ENCODE measurements around the gene PTCHD4.
A peak's percentile ranks its signal among the peaks of the same experiment; 100 is the strongest.

Gene PTCHD4

GRCh38 chr6:48111143-48111506 is at the start of gene PTCHD4:
PTCHD4 (minus strand) TSS chr6:48111197; CDS start chr6:48068957, 42,240 bp downstream.
- Histone ChIP-seq H3K9me3 (ENCODE audit: control insufficient read depth, insufficient read depth, low read length) (no peaks in the 10 kb centered on the region), H3K4me3 (ENCODE audit: low read depth, low read length) (peak within 1 kb of the TSS; percentile 43), H3K9ac (ENCODE audit: low read depth, low read length) (no peak within 1 kb of the TSS), H3K4me1 (ENCODE audit: control insufficient read depth, insufficient read depth, low read length) (no peaks in the 10 kb centered on the region), H3K27me3 (ENCODE audit: control insufficient read depth, insufficient read depth, low read length) (no peaks in the 10 kb centered on the region), H3K36me3 (ENCODE audit: control insufficient read depth, insufficient read depth, low read length) (no peaks in the 10 kb centered on the region)

DNA sequence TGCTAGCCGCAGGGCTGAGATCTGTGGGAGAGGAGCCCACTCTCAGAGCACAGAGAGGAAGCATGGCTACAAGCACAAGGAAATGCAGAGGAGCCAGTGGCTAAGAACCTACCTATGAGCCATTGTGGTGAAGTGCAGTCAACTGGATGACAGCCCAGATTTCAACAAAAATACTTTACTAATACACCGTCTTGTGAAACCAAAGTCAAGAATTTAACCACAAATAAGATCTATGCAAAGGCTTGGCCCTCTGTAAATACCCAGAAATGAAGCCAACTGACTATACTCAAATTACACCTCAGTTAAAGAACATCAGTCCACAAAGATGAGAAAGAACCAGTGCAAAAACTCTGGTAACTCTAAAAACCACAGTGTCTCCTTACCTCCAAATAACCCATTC is 40.1 kb upstream of the PTCHD4 start:
- H3K4me1 ChIP-seq (ENCODE audit: control insufficient read depth, insufficient read depth, low read length) = no peaks in the 10 kb centered on the region
- H3K36me3 ChIP-seq (ENCODE audit: control insufficient read depth, insufficient read depth, low read length) = no peaks in the 10 kb centered on the region
- H3K27me3 ChIP-seq (ENCODE audit: control insufficient read depth, insufficient read depth, low read length) = no peaks in the 10 kb centered on the region
- no peaks in the 10 kb centered on the region for H3K9me3 ChIP-seq (ENCODE audit: control insufficient read depth, insufficient read depth, low read length)
- no peak overlapping the region for H3K9ac ChIP-seq (ENCODE audit: low read depth, low read length)
- no peak overlapping the region for H3K4me3 ChIP-seq (ENCODE audit: low read depth, low read length)

- no peaks in the 10 kb centered on the region for H3K27me3 ChIP-seq (ENCODE audit: control insufficient read depth, insufficient read depth, low read length)
- no peak overlapping the region for H3K4me3 ChIP-seq (ENCODE audit: low read depth, low read length)
- no peak overlapping the region for H3K9ac ChIP-seq (ENCODE audit: low read depth, low read length)
- no peaks in the 10 kb centered on the region for H3K4me1 ChIP-seq (ENCODE audit: control insufficient read depth, insufficient read depth, low read length)
- no peaks in the 10 kb centered on the region for H3K36me3 ChIP-seq (ENCODE audit: control insufficient read depth, insufficient read depth, low read length)
- no peaks in the 10 kb centered on the region for H3K9me3 ChIP-seq (ENCODE audit: control insufficient read depth, insufficient read depth, low read length)
These were observed 39.7 kb upstream of the PTCHD4 start for GRCh38 chr6:48150701-48151100.

GRCh38 chr6:48147051-48147450 is 36.1 kb upstream of the PTCHD4 start:
- Histone ChIP-seq H3K4me3 (ENCODE audit: low read depth, low read length) (no peak overlapping the region), H3K9me3 (ENCODE audit: control insufficient read depth, insufficient read depth, low read length) (no peaks in the 10 kb centered on the region), H3K4me1 (ENCODE audit: control insufficient read depth, insufficient read depth, low read length) (no peaks in the 10 kb centered on the region), H3K27me3 (ENCODE audit: control insufficient read depth, insufficient read depth, low read length) (no peaks in the 10 kb centered on the region), H3K9ac (ENCODE audit: low read depth, low read length) (no peak overlapping the region), H3K36me3 (ENCODE audit: control insufficient read depth, insufficient read depth, low read length) (no peaks in the 10 kb centered on the region)

DNA sequence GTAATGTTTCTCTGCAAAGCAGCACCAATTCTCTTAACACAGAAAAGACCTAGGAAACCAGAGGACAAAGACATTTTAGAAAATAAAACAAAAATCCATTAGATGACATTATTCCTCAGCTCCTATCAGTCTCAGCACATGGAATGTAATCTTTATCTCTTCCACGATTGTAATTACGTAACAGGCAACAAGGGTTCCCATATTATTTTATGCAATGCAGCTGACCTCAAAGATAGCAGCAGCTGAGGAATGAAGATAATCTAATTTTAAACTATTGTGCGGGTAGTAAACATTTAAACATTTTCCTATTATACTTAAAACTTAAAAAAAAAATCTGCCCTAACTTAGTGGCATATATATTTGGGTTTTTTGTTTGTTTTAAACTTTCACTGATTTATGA is 33.0 kb upstream of the PTCHD4 start:
- no peaks in the 10 kb centered on the region for H3K27me3 ChIP-seq (ENCODE audit: control insufficient read depth, insufficient read depth, low read length)
- H3K4me1 ChIP-seq (ENCODE audit: control insufficient read depth, insufficient read depth, low read length) = no peaks in the 10 kb centered on the region
- H3K4me3 ChIP-seq (ENCODE audit: low read depth, low read length) = no peak overlapping the region
- no peaks in the 10 kb centered on the region for H3K9me3 ChIP-seq (ENCODE audit: control insufficient read depth, insufficient read depth, low read length)
- H3K9ac ChIP-seq (ENCODE audit: low read depth, low read length) = no peak overlapping the region
- H3K36me3 ChIP-seq (ENCODE audit: control insufficient read depth, insufficient read depth, low read length) = no peaks in the 10 kb centered on the region

DNA sequence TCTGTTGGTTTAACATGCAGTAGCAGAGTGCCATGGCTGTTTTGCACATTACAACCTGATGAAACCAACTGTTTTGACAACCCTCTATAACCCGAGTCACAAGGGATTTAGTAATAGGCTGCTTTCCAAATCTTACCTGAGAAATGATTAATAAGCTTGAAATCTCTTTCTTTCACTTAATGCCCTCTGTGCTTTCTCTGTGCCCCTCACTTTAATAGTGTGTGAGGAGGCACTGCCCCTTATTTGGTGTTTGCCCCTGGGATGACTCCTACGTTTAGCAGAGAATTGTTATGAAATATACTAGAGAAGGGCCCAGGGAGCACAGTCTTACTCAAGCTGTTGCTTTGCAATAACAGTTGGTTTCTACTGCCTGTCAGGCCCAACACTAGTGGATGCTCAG is 31.0 kb upstream of the PTCHD4 start:
- Histone ChIP-seq H3K4me1 (ENCODE audit: control insufficient read depth, insufficient read depth, low read length) (no peaks in the 10 kb centered on the region), H3K36me3 (ENCODE audit: control insufficient read depth, insufficient read depth, low read length) (no peaks in the 10 kb centered on the region), H3K9ac (ENCODE audit: low read depth, low read length) (no peak overlapping the region), H3K27me3 (ENCODE audit: control insufficient read depth, insufficient read depth, low read length) (no peaks in the 10 kb centered on the region), H3K9me3 (ENCODE audit: control insufficient read depth, insufficient read depth, low read length) (no peaks in the 10 kb centered on the region), H3K4me3 (ENCODE audit: low read depth, low read length) (no peak overlapping the region)

DNA sequence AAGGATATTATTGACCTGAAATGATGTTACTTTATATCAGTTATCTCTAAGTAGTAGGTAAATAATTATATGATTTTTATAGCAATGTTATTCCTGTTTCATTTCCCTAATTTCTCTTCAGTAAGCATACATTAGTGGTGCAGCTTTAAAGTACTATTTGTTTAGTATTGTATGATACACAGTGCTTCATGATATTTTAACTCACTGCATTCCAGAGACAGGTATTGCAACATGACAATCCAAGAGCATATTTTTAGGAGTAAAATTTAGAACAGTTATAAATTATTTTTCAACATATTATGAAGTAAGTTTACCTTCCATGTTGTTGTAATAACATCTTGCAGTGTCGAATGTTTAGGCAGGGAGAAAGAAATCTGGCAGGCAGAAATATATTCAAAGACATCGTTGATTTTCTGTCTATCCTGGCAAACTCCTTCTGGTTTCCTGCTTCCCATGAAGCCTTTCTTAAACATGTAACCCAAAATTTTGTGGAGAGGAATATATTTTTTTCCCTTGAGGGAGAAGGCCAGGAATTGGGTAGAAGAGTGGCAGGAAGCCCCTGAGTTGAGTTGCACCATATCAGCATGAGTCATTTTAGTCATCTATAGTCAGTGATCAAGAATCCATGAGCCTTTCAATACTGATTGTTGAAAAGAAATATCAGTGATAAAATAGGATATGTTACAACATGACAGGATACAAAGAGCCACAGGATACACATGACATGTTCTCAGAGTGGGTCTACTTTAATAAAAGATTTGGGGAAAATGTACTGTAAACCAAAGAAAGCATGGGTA is 29.0 kb upstream of the PTCHD4 start:
- no peaks in the 10 kb centered on the region for H3K9me3 ChIP-seq (ENCODE audit: control insufficient read depth, insufficient read depth, low read length)

DNA sequence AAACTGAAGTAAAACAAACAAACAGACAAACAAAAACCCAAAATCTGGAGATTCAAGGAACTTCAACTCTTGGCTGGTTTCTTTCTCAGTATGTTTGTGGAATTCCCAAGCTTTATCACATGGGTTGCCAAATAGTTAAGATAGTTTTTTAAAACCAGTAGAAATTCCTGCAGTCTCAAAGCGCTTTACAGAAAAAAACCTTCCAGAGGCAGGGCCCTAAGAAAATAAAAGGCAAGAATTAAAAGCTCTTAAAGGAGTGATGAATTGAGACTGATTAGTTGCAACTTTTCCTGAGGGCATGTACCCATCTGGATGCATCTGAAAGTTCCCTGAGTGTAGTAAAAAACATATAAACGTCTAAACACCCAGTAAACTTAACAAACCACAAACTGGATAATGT is 25.9 kb upstream of the PTCHD4 start:
- H3K9me3 ChIP-seq (ENCODE audit: control insufficient read depth, insufficient read depth, low read length) = no peaks in the 10 kb centered on the region
- H3K36me3 ChIP-seq (ENCODE audit: control insufficient read depth, insufficient read depth, low read length) = no peaks in the 10 kb centered on the region
- no peaks in the 10 kb centered on the region for H3K27me3 ChIP-seq (ENCODE audit: control insufficient read depth, insufficient read depth, low read length)
- no peaks in the 10 kb centered on the region for H3K4me1 ChIP-seq (ENCODE audit: control insufficient read depth, insufficient read depth, low read length)
- H3K9ac ChIP-seq (ENCODE audit: low read depth, low read length) = no peak overlapping the region
- no peak overlapping the region for H3K4me3 ChIP-seq (ENCODE audit: low read depth, low read length)

More for the DNA sequence above, 29.0 kb upstream of the PTCHD4 start:
- Histone ChIP-seq H3K4me1 (ENCODE audit: control insufficient read depth, insufficient read depth, low read length) (no peaks in the 10 kb centered on the region), H3K4me3 (ENCODE audit: low read depth, low read length) (no peak overlapping the region), H3K27me3 (ENCODE audit: control insufficient read depth, insufficient read depth, low read length) (no peaks in the 10 kb centered on the region), H3K9ac (ENCODE audit: low read depth, low read length) (no peak overlapping the region), H3K36me3 (ENCODE audit: control insufficient read depth, insufficient read depth, low read length) (no peaks in the 10 kb centered on the region)

- Histone ChIP-seq H3K4me1 (ENCODE audit: control insufficient read depth, insufficient read depth, low read length) (no peaks in the 10 kb centered on the region), H3K9ac (ENCODE audit: low read depth, low read length) (no peak overlapping the region), H3K36me3 (ENCODE audit: control insufficient read depth, insufficient read depth, low read length) (no peaks in the 10 kb centered on the region), H3K9me3 (ENCODE audit: control insufficient read depth, insufficient read depth, low read length) (no peaks in the 10 kb centered on the region), H3K4me3 (ENCODE audit: low read depth, low read length) (no peak overlapping the region), H3K27me3 (ENCODE audit: control insufficient read depth, insufficient read depth, low read length) (no peaks in the 10 kb centered on the region)
These were observed 24.5 kb upstream of the PTCHD4 start for GRCh38 chr6:48135323-48136084.

- Histone ChIP-seq H3K36me3 (ENCODE audit: control insufficient read depth, insufficient read depth, low read length) (no peaks in the 10 kb centered on the region), H3K9ac (ENCODE audit: low read depth, low read length) (no peak overlapping the region), H3K4me1 (ENCODE audit: control insufficient read depth, insufficient read depth, low read length) (no peaks in the 10 kb centered on the region), H3K27me3 (ENCODE audit: control insufficient read depth, insufficient read depth, low read length) (no peaks in the 10 kb centered on the region), H3K4me3 (ENCODE audit: low read depth, low read length) (no peak overlapping the region), H3K9me3 (ENCODE audit: control insufficient read depth, insufficient read depth, low read length) (no peaks in the 10 kb centered on the region)
These were observed 23.2 kb upstream of the PTCHD4 start for GRCh38 chr6:48134246-48134645.

GRCh38 chr6:48123601-48124000 is 12.6 kb upstream of the PTCHD4 start:
- Histone ChIP-seq H3K9ac (ENCODE audit: low read depth, low read length) (no peak overlapping the region), H3K27me3 (ENCODE audit: control insufficient read depth, insufficient read depth, low read length) (no peaks in the 10 kb centered on the region), H3K36me3 (ENCODE audit: control insufficient read depth, insufficient read depth, low read length) (no peaks in the 10 kb centered on the region), H3K9me3 (ENCODE audit: control insufficient read depth, insufficient read depth, low read length) (no peaks in the 10 kb centered on the region), H3K4me1 (ENCODE audit: control insufficient read depth, insufficient read depth, low read length) (no peaks in the 10 kb centered on the region), H3K4me3 (ENCODE audit: low read depth, low read length) (no peak overlapping the region)
